K562 (cell line): ENCODE measurements around the gene SYMPK. TPM values are rescaled to one million over a fixed set of nuclear protein-coding genes. Genes with fewer than 3 reads are reported as not detected.

Experiments
- ATF7 ChIP-seq: fragments of 450-650 bp; IDR thresholded peaks from 2 replicates; pipeline ENCODE4 v1.7.1; 2014; ENCODE audit warnings: mild to moderate bottlenecking, moderate library complexity
- HNRNPH1 ChIP-seq: fragments of 200-400 bp; formaldehyde crosslinking; optimal IDR thresholded peaks from 2 replicates; pipeline ENCODE3; 2017; ENCODE audit warnings: low read depth, mild to moderate bottlenecking, low read length, moderate library complexity
- KDM4B ChIP-seq, 2 experiments: fragments of 450-650 bp in 1 of 2; sonication (generic) in 1 of 2; IDR thresholded peaks; 2 replicates each; pipeline ENCODE4 v1.6.1; 2016 to 2017; ENCODE audit warnings: borderline replicate concordance in 2 of 2, antibody characterized with exemption in 1 of 2, low read depth in 1 of 2, mild to moderate bottlenecking in 1 of 2
- KLF1 ChIP-seq: fragments of 450-650 bp; IDR thresholded peaks from 2 replicates; pipeline ENCODE4 v1.6.1; 2016; ENCODE audit warnings: missing genetic modification characterization, missing compliant biosample characterization
- MYNN ChIP-seq, 2 experiments: sonication (generic); formaldehyde crosslinking in 1 of 2; IDR thresholded peaks; 2 replicates each; pipeline versions ENCODE4 v1.5.0 to v1.6.1; 2016 to 2020; ENCODE audit warnings: antibody characterized with exemption in 1 of 2, missing genetic modification reagents in 1 of 2
- NFYB ChIP-seq: IDR thresholded peaks from 2 replicates; pipeline ENCODE4 v1.6.1; 2011; ENCODE audit warnings: mild to moderate bottlenecking, moderate library complexity; ENCODE audit not compliant: insufficient read length; ENCODE audit errors: extremely low read depth
- NR2C2 ChIP-seq, 2 experiments: fragments of 200-800 bp in 1 of 2; sonication (Bioruptor generic) in 1 of 2; sonication (generic) in 1 of 2; formaldehyde crosslinking in 1 of 2; IDR thresholded peaks; 2 replicates each; pipeline versions ENCODE4 v1.6.1 to v1.8.0; 2016 to 2022; ENCODE audit warnings: mild to moderate bottlenecking in 1 of 2, missing compliant biosample characterization in 1 of 2, missing genetic modification characterization in 1 of 2, missing genetic modification reagents in 1 of 2
- NRF1 ChIP-seq, 2 experiments: fragments of 450-650 bp; IDR thresholded peaks in 1 of 2; conservative IDR thresholded peaks in 1 of 2; 2 replicates each; pipeline ENCODE4 v1.6.1; 2014; ENCODE audit warnings: mild to moderate bottlenecking in 2 of 2
- POLR2G ChIP-seq: fragments of 200-400 bp; formaldehyde crosslinking; IDR thresholded peaks from 2 replicates; pipeline ENCODE4 v1.6.1; 2017; ENCODE audit warnings: low read depth, mild to moderate bottlenecking, antibody characterized with exemption, low read length, moderate library complexity
- RBM22 ChIP-seq: fragments of 200-400 bp; formaldehyde crosslinking; IDR thresholded peaks from 2 replicates; pipeline ENCODE4 v1.6.1; 2018; ENCODE audit warnings: low read length, low read depth; ENCODE audit not compliant: poor library complexity, severe bottlenecking
- RBM25 ChIP-seq: fragments of 200-400 bp; formaldehyde crosslinking; IDR thresholded peaks from 2 replicates; pipeline ENCODE4 v1.6.1; 2018; ENCODE audit warnings: low read length, low read depth, moderate library complexity; ENCODE audit not compliant: severe bottlenecking
- SMAD4 ChIP-seq: fragments of 250-450 bp; sonication (Bioruptor Pico); conservative IDR thresholded peaks from 2 replicates; pipeline ENCODE4 v1.8.0; 2021; ENCODE audit warnings: inconsistent platforms, mild to moderate bottlenecking, moderate library complexity
- SP2 ChIP-seq: IDR thresholded peaks from 2 replicates; pipeline ENCODE4 v1.6.1; 2011; ENCODE audit warnings: mild to moderate bottlenecking, low read depth, low read length, moderate library complexity; ENCODE audit not compliant: poor library complexity, severe bottlenecking; ENCODE audit errors: extremely low read depth
- TBP ChIP-seq: optimal IDR thresholded peaks from 2 replicates; pipeline ENCODE3; 2011; ENCODE audit warnings: low read depth, low read length, improper control_type of control experiment
- ZFP30 ChIP-seq: fragments of 250-450 bp; sonication (Bioruptor Pico); IDR thresholded peaks from 2 replicates; pipeline ENCODE4 v1.8.0; 2022; ENCODE audit warnings: moderate library complexity, mild to moderate bottlenecking, inconsistent platforms, borderline replicate concordance
- ZFX ChIP-seq: sonication (generic); formaldehyde crosslinking; IDR thresholded peaks from 2 replicates; pipeline ENCODE4 v1.8.0; 2022; ENCODE audit warnings: mild to moderate bottlenecking, missing genetic modification reagents, moderate library complexity
- ZKSCAN3 ChIP-seq: fragments of 250-450 bp; sonication (Bioruptor Pico); IDR thresholded peaks from 2 replicates; pipeline ENCODE4 v1.4.0; 2020
- polyA plus RNA-seq, 8 experiments: library from polyadenylated mRNA; depleted of rRNA in 4 of 8; stranded (reverse) in 5 of 8; unstranded in 3 of 8; fragments of >200 nt; fragmentation: Nextera tagmentation in 2 of 8; fragmentation: Illumina TruSeq in 1 of 8; extraction: Ambion mirVana in 2 of 8; extraction: Trizol in 1 of 8; gene quantifications; 2 replicates each; pipeline versions ENCODE4 v1.2.1 to v1.2.3, GENCODE V29; 2011 to 2014; ENCODE audit warnings: inconsistent platforms in 1 of 8, missing spikeins in 1 of 8
- total RNA-seq, 7 experiments: library from RNA; depleted of rRNA in 6 of 7; stranded (reverse); fragments of >200 nt in 6 of 7; fragmentation: Illumina TruSeq in 2 of 7; extraction: Trizol in 2 of 7; gene quantifications; 2 replicates each; pipeline versions ENCODE4 v1.2.1 to v1.2.3, GENCODE V29; 2011 to 2021; ENCODE audit warnings: low replicate concordance in 1 of 7
- TF ChIP-seq, protein P1 (sequence below), 2 experiments: IDR thresholded peaks in 1 of 2; conservative IDR thresholded peaks in 1 of 2; 2 replicates each; pipeline ENCODE4 v1.6.1; 2016; ENCODE audit warnings: low read depth in 2 of 2, mild to moderate bottlenecking in 1 of 2, missing compliant biosample characterization in 1 of 2, missing genetic modification characterization in 1 of 2, moderate library complexity in 1 of 2
- TF ChIP-seq, protein P2 (sequence below): sonication (generic); formaldehyde crosslinking; IDR thresholded peaks from 2 replicates; pipeline ENCODE4 v1.8.0; 2022; ENCODE audit warnings: missing genetic modification reagents, mild to moderate bottlenecking, moderate library complexity, borderline replicate concordance

The SYMPK gene
- total and polyA plus RNA-seq, 9 of the 15 experiments (the other 6 are each of a cell fraction or from before 2014, with no cell fraction given): 0.73 to 95.5 (median 58.4) TPM

DNA sequence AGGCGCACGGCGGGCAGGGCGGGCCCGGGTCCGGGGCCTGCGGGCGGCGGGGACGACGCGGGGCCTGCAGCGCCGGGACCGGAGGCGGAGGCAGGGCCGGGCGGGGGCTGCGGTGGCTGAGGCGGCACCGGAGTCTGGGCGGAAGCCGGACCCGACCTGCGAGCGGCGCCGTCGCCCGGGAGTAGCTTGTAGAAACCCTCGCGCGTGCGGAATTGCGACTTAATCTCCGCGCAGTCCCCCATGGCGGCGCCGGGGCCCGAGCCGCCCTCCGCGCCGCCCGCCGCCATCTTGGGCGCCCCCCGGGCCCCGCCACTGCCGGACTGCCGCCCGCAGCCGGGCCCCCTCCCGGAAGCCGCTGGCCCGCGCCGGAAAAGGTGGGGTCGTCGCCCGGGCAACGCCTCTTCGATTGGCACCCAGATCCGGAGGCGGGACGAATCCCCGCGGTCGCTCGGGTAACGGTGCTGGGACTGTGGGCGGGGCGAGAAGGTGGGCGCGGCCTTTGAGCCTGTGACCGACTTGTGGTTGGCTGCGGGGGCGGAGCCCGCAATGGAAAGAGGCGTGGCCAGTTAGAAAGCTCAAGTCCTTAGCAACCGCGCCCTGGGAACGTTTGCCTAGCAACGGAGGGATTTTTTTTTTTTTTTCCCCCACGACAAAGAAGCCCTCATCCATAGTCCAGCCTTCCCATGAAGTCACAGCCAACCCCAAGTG, 70.3 kb downstream of the SYMPK start, which contains the start of gene DMWD (continued):
- TF ChIP-seq RBM22 (peak; percentile 100), RBM25 (peak; percentile 76), POLR2G (peak; percentile 92), NR2C2 (CRISPR knock-in tag; IDR thresholded peaks at IDR 0.05) (no peak), NR2C2 (tag; IDR thresholded peaks at IDR 0.05) (peak; percentile 82), TBP (peak; percentile 52), KLF1 (tag) (peak; percentile 59; the same call in 1 of the 2 replicates), ZFX (CRISPR knock-in tag) (peak; percentile 61), ZKSCAN3 (no peak), NFYB (peak; percentile 15), KDM4B (IDR thresholded peaks at IDR 0.05; ENCODE audit: borderline replicate concordance in 2 of 2, low read depth in 1 of 2) (0 out of 4 replicates have a peak, but pooled peaks of 1 of the 2 experiments have one; percentile 38), MYNN (IDR thresholded peaks at IDR 0.05) (peak; percentile 100), MYNN (CRISPR knock-in tag; IDR thresholded peaks at IDR 0.05) (peak; percentile 90; the same call in 1 of the 2 replicates), ATF7 (peak; percentile 65; the same call in 1 of the 2 replicates), SP2 (peak; percentile 51), ZFP30 (CRISPR knock-in tag) (no peak), NRF1 (conservative IDR thresholded peaks at IDR 0.05 in 1 of 2, IDR thresholded peaks at IDR 0.05 in 1 of 2) (peak; percentile 60 to 70), SMAD4 (CRISPR knock-in tag) (peak; percentile 86), HNRNPH1 (no peak)
- TF ChIP-seq, protein P1, sequence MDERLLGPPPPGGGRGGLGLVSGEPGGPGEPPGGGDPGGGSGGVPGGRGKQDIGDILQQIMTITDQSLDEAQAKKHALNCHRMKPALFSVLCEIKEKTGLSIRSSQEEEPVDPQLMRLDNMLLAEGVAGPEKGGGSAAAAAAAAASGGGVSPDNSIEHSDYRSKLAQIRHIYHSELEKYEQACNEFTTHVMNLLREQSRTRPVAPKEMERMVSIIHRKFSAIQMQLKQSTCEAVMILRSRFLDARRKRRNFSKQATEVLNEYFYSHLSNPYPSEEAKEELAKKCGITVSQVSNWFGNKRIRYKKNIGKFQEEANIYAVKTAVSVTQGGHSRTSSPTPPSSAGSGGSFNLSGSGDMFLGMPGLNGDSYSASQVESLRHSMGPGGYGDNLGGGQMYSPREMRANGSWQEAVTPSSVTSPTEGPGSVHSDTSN (CRISPR knock-in tag; IDR thresholded peaks at IDR 0.05; ENCODE audit: low read depth): peak; percentile 86
- TF ChIP-seq, protein P1 (tag; conservative IDR thresholded peaks at IDR 0.05; ENCODE audit: low read depth): peak; percentile 91
- TF ChIP-seq, protein P2, sequence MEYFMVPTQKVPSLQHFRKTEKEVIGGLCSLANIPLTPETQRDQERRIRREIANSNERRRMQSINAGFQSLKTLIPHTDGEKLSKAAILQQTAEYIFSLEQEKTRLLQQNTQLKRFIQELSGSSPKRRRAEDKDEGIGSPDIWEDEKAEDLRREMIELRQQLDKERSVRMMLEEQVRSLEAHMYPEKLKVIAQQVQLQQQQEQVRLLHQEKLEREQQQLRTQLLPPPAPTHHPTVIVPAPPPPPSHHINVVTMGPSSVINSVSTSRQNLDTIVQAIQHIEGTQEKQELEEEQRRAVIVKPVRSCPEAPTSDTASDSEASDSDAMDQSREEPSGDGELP (CRISPR knock-in tag): peak; percentile 69; the same call in 1 of the 2 replicates
